M059J (cell line): ENCODE data around the gene BABAM2. TPM values are rescaled to one million over a fixed set of nuclear protein-coding genes. Genes with fewer than 3 reads are reported as not detected.

Source experiments
- DNase-seq: peaks from one replicate; pipeline ENCODE4 v3.0.0-alpha.2; 2012; ENCODE audit warnings: low read depth
- total RNA-seq: library from RNA; depleted of rRNA; stranded (reverse); fragments of >200 nt; shearing (Covaris generic); gene quantifications from 2 replicates; pipeline ENCODE4 v1.2.3, GENCODE V29; 2014; rRNA removed

Gene BABAM2
- total RNA-seq, 1 experiment from 2014 or later = 41.8 TPM

DNA sequence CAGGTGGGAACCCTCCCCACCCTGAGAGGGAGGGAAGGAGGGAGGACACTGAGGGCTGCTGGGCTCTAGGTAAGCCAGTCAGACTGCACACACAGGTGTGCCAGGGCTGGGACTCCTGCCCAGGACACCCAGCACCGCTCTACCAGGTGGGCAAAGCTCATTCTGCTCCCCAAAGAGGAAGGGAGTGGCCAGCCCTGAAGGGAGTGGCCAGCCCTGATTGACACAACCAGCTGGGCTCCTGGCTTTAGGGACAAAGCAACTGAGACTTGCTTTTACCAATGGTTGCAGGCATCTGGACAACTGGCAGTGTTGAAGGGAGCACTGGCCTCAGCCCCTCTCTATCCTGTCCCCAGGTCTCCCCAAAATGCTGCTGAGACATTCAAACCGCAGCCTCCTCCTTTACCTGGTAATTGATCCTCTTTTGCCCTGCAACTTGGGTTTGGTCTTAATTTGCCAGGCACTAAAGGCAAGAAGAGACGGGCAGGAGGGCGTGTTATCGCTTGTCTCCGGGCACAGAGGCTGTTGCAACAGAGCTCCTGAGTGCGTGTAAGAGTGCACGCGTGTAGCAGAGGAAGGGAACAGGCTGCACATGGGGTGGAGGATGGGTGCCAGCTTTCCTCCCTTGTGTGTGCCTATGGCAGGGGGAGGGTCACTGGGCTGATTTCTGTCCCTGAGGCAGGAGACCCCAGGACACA lies 487.6 kb downstream of the BABAM2 start:
- DNase-seq = no peak

DNA sequence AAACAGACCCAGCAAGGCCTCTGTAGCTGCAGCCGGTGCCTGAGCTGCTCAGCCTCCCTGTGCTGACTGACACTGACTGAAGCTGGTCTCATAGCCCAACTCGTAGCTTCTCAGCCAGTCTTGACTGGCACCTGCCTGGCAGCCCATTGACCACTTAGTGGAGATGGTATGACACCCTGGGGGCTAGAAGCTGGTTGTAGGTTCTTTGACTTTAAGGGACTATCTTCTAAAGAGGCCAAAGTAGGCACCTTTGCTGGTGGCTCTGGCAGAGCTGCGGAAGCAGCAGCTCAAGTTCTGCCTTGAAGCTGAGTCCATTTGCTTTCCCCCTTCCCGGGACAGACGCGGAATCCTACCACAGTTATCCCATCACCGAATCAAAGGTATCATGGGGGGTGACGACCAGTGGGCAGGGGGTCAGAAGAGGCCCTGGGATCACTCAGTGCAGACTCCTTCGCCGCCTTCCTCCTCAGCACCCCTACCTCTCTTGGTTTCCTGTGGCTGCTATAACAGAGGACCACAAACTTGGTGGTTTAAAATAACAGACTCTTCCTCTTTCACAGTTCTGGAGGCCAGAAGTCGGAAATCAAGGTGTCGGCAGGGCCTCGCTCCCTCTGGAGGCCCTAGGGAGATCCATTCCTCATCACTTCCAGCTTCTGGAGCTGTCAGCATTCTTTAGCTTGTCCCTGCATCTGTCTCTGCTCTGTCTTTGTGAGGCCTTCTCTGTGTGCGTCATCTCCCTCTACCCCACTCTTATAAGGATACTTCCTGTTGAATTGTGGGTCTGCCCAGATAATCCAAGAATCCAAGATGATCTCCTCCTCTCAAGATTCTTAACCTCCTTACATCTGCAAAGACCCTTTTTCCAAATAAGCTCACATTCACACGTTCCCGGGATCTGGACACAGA lies 488.4 kb downstream of the BABAM2 start:
- no peak for DNase-seq

DNA sequence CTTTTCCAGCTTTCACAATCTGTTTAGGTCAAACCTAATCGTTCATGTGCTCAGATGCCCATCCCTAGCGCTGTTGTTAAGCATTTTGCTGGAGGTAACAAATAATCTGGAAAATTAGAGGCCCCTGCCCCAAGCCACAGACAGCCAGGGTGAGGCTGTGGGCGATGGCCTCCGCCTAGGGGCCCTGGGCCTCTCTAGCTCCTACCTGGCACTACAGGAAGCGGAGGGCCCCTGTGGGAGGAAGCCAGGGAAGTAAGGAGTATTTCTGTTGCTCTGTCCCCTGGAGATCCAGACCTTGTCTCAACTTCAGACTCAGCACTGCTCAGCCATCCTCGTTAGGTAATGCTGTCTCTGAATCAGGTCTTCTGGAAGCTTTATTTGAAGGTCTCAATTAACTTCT lies 489.7 kb downstream of the BABAM2 start:
- no peak for DNase-seq

DNA sequence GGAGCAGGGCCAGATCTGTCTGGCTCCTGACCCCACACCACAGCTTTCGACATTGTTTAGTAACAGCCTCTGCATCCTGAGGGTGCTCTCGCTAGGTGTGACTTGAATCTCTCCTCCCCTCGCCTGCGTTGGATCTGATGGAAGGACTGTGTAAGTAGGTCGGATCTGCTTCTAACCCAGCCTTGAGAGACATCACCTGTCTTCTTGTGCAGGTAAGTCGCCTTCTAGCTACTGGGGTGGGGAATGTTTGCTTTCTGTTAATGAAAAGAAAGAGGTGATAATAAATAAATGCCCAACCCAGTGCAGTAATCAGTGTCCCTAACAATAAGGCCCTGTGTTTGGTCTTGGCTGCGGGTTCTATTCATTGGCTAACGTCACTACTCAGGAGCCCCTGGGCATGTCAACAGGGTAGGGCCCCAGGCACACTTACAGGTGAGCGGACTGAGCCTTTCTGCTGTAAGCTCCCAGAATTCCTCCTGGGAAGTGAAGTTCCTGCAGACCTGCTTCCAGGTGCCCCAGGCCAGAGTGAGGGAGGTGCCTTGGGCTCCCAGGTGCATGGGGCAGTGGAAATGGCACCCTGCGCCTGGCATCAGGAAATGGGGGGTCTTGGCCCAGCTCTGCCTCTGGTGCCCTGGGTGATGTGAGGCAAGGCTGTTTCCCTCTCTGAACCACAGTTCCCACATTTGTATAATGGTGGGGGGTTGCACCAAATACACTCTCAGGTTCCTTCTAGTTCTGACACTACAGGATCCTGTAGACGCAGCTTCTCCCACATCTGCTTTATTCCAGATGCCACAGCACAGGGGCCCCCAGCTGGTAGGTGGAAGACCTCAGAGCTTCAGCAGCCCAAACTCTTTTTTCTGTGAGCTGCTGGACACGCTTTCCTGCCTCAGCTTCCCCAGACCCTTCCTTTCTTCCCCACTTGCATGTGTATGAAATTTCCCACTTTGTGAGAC lies 491.0 kb downstream of the BABAM2 start:
- no peak for DNase-seq

DNA sequence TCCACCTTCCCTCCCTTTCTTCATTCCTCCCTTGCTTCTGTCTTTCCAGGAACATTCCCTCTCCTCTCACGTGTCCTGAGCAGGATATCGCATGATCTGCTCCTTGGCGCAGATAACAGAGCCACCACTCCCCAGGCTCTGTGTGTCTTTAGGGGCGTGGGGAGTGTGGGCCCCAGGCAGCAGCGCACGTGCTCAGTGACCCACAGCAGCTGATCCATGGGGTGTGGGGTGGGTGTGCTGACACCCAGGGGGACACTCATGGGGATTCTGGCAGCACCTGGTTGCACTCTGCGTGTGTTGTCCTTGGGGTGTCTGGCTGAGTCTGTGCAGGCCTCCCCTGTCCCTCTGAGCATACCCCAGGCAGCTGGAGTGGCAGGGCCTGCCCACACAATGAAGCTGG lies 492.2 kb downstream of the BABAM2 start:
- no peak for DNase-seq

DNA sequence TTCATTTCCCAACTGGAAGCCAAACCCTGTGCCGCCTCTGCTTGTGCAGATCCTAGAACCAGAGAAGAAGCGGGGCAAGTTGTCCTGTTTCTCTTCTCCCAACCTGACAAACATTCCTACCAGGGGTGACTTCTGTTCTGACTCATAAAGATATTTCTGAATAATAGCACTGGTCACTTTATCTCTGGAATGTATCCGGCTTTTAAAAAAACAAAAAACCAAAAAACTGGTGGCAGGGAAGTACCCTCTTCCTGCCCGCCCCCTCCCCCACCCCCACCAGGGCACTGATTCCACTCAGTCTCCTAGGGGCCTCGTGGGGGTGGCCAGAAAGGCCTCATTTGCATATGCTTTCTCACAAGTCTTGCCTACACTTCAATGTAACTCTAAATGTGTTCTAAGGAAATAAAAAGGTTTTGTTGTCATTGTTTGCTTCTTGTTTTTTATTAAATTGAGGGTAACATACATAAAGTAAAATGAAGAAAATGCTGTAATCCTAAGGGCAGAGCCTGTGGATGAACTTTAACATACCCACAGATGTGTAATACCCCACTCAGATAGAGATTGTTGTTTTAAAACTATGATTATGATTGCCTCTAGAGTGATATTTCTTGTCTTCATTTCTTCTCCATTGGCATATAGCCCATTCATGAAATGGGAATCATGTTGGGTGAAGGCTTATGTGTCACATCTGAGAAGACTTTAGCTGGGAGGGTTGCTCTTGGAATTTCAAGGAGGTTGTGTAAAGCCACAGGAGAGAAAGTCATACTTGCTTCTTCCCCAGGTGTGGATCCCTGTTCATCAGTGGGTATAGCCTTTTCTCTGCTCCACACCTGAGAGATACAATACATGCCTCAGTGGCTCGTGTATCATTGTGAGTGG lies 496.8 kb downstream of the BABAM2 start:
- DNase-seq = peak; percentile 84

Other genes with a start within 250 kb of the BABAM2 start
- 22.0 and 27.8 TPM in 2 replicates for gene SUPT7L, start 227.1 kb upstream of the BABAM2 start, total RNA-seq
- 19.8 and 35.1 TPM in 2 replicates for gene SLC4A1AP, start 226.8 kb upstream of the BABAM2 start, total RNA-seq
- 184 and 206 TPM in 2 replicates for gene MRPL33, start 119.0 kb upstream of the BABAM2 start, total RNA-seq
- gene RBKS, start 342 bp upstream of the BABAM2 start, total RNA-seq = 3.2 and 4.9 TPM in 2 replicates